CD4-positive, alpha-beta T cell treated with Interleukin-15 for 4 hours (primary cell): ENCODE data around the gene FUT9.

ENCODE experiments used
- DNase-seq: peaks from one replicate; pipeline ENCODE4 v3.0.0-alpha.2; 2020; ENCODE audit warnings: low spot score

The FUT9 gene

GRCh38 chr6:96015518-96016333 lies at the start of gene FUT9:
Gene FUT9 (plus strand): TSS chr6:96015974. CDS start chr6:96203156, 187,182 bp downstream.
- DNase-seq = no peak

GRCh38 chr6:95967594-95967993 lies 48.2 kb upstream of the FUT9 start:
- no peak for DNase-seq

GRCh38 chr6:95973976-95974375 lies 41.8 kb upstream of the FUT9 start:
- no peak for DNase-seq

GRCh38 chr6:95978230-95978629 lies 37.5 kb upstream of the FUT9 start:
- DNase-seq = no peak

GRCh38 chr6:95991906-95992305 lies 23.9 kb upstream of the FUT9 start:
- no peak for DNase-seq

GRCh38 chr6:95994151-95994550 lies 21.6 kb upstream of the FUT9 start:
- no peak for DNase-seq

GRCh38 chr6:95998133-95998532 lies 17.6 kb upstream of the FUT9 start:
- DNase-seq = no peak

GRCh38 chr6:96001891-96002575 lies 13.7 kb upstream of the FUT9 start:
- no peak for DNase-seq

GRCh38 chr6:96002576-96002910 lies 13.2 kb upstream of the FUT9 start:
- DNase-seq = no peak

- no peak for DNase-seq
Measured at GRCh38 chr6:96002912-96003311, 12.9 kb upstream of the FUT9 start.

- DNase-seq = no peak
Measured at GRCh38 chr6:96007663-96008062, 8.1 kb upstream of the FUT9 start.

- DNase-seq = no peak
Measured at GRCh38 chr6:96013531-96013930, 2.2 kb upstream of the FUT9 start.

- DNase-seq = no peak
Measured at GRCh38 chr6:96014846-96015517, 792 bp upstream of the FUT9 start.

GRCh38 chr6:96016334-96017069 lies 728 bp downstream of the FUT9 start:
- DNase-seq = no peak

- no peak for DNase-seq
Measured at GRCh38 chr6:96017070-96017359, 1.2 kb downstream of the FUT9 start.

- DNase-seq = no peak
Measured at GRCh38 chr6:96022225-96022624, 6.5 kb downstream of the FUT9 start.

- DNase-seq = no peak
Measured at GRCh38 chr6:96032661-96033060, 16.9 kb downstream of the FUT9 start.

- DNase-seq = no peak
Measured at GRCh38 chr6:96051555-96051954, 35.8 kb downstream of the FUT9 start.

- DNase-seq = no peak
Measured at GRCh38 chr6:96058082-96058481, 42.3 kb downstream of the FUT9 start.

GRCh38 chr6:96059586-96059985 lies 43.8 kb downstream of the FUT9 start:
- no peak for DNase-seq

GRCh38 chr6:96060249-96060648 lies 44.5 kb downstream of the FUT9 start:
- no peak for DNase-seq

GRCh38 chr6:96065213-96065612 lies 49.4 kb downstream of the FUT9 start:
- no peak for DNase-seq

GRCh38 chr6:96066376-96066775 lies 50.6 kb downstream of the FUT9 start:
- DNase-seq = no peak
